Prostate gland (tissue), 2 donors: ENCODE measurements around the gene IQGAP3.

Experiments used
- CTCF ChIP-seq, 4 experiments: fragments of 200-600 bp in 2 of 4; fragments of 450-650 bp in 2 of 4; sonication (generic) in 2 of 4; IDR thresholded peaks; 1 replicate in 3 of 4; 2 replicates in 1 of 4; pipeline ENCODE4 v1.5.1; 2016 to 2019; ENCODE audit warnings: antibody characterized with exemption in 4 of 4, mild to moderate bottlenecking in 2 of 4, moderate library complexity in 2 of 4
- POLR2A ChIP-seq: fragments of 450-650 bp; IDR thresholded peaks from one replicate; pipeline ENCODE4 v1.6.1; 2016; ENCODE audit warnings: antibody characterized with exemption, mild to moderate bottlenecking

GRCh38 chr1:156483397-156483796, 89.0 kb downstream of the IQGAP3 start:
- TF ChIP-seq CTCF (IDR thresholded peaks at IDR 0.05) (no peak), POLR2A (no peak)
